ENCODE results near the gene SMARCC1. TPM values are rescaled to one million over a fixed set of nuclear protein-coding genes. Genes with fewer than 3 reads are reported as not detected.
"Not testable (repeated sequence)": the region's sequence is repeated elsewhere in the genome, so short reads cannot be mapped to it uniquely, and the experiment has no call there.

Gene SMARCC1
- 35.6 and 38.7 TPM in 2 replicates for total RNA-seq (2014; rRNA removed; shearing (Covaris generic))

- peak; percentile 96 for DNase-seq (ENCODE audit: low read depth)
Measured at GRCh38 chr3:47781685-47782445, at the start of gene SMARCC1. SMARCC1 (minus strand) TSS chr3:47781893; CDS start chr3:47781797, 96 bp downstream.

DNA sequence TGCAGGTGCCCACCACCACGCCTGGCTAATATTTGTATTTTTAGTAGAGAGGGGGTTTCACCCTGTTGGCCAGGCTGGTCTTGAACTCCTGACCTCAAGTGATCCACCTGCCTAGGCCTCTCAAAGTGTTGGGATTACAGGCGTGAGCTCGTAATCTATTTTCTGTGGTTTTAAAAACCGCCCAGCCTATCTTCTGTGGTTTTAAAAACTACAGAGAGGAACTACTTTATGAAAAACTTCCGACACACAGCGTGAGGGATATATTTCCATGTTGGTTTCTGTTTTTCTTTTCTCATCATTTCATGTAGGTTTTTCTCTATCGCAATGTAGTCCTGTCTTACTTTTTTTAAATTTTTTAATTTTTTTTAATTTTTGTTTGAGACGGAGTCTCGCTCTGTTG is 47.8 kb upstream of the SMARCC1 start:
- DNase-seq (ENCODE audit: low read depth) = not testable (repeated sequence)

- no peak for DNase-seq (ENCODE audit: low read depth)
Measured at GRCh38 chr3:47825590-47825989, 43.9 kb upstream of the SMARCC1 start.

- DNase-seq (ENCODE audit: low read depth) = peak; percentile 88
Measured at GRCh38 chr3:47824541-47825473, 43.1 kb upstream of the SMARCC1 start.

- no peak for DNase-seq (ENCODE audit: low read depth)
Measured at GRCh38 chr3:47817609-47818008, 35.9 kb upstream of the SMARCC1 start.

DNA sequence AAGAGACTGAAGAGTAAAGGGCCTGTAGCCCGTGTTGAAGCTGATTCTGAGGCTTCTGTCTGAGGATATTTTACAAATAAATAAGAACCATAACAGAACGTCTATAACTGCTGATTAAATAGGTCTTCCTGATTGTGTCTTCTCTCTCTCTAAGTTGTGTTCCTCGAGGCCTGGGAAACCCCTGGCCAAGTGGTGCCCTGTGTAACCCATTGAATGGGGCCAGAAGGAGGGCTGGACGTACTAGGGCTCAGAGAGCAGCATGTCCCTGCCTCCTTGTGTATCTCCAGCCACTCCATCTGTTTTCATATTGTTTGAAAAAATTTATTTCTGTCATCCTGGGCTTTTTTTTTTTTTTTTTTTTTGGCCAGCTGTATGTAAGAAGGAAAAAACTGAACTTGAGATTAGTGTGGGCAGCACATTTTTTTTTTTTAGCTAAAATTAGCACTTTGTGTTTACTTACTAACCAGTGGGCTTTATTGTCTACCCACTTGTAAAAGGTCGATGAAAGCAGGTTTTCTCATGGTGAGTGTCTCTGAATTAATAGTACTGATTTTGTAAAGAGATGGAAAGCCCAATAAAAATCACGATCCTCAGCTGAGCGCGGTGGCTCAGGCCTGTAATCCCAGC is 32.0 kb upstream of the SMARCC1 start:
- DNase-seq (ENCODE audit: low read depth) = no peak

DNA sequence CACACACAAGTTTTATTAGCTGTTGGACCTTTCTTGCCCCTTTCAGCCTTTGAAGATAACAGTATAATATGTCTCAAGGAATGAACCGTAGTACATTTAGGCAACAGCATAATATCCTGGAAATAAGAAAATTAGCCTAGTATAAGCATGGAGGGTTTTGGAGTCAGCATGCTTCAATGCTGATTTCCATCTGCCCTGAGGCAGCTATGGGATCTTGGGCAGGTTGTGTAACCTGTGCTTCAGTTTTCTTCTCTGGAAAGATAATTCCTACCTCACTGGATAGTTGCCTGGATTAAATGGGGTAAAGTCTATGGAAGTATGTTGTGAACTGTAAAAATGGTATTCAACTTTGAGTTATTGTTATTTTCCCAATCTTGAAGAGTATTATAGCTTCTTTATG is 22.9 kb upstream of the SMARCC1 start:
- DNase-seq (ENCODE audit: low read depth) = no peak

GRCh38 chr3:47803480-47804025 is 21.9 kb upstream of the SMARCC1 start:
- no peak for DNase-seq (ENCODE audit: low read depth)

DNA sequence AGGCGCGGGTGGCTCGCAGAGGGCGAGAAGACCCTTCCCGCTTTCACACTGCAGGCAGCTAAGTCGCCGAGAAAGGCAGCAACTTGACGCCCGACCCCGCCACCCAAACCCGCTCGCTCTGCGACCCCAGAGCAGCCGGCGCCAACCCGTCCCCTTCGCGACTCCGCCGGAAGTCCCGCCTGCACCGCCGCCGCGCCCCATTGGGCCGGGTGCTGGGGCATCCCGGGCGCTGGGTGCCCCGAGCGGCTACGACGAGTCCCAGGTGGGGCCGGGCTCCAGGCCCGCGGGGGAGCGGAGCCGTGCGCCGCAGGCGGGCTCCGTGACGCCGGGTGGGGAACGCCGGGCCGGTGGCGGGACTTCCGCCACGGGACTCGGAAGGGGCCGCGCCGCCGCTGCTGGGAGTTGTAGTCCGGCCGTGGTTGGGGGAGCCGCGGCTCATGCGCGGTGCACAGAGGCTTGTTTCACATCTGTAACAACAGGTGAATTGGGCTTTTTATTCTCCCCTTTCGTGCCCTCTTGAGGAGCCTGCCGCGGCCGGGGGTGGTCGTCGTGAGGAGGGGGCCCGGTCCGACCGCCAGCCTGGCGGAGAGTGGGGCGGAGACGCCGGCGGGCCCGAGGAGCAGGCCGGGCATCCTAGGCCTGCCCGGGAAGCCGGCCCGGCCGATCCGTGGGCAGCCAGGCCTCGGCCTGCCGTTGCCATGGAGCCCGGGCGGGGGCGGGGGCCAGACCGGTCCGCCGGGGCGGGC is 21.2 kb upstream of the SMARCC1 start, which contains the start of gene DHX30:
DHX30 (plus strand) TSS at position 405 of the 746 bp plus-strand sequence. CDS start 7,546 bp downstream, outside the sequence.
- peak; percentile 84 for DNase-seq (ENCODE audit: low read depth)

DNA sequence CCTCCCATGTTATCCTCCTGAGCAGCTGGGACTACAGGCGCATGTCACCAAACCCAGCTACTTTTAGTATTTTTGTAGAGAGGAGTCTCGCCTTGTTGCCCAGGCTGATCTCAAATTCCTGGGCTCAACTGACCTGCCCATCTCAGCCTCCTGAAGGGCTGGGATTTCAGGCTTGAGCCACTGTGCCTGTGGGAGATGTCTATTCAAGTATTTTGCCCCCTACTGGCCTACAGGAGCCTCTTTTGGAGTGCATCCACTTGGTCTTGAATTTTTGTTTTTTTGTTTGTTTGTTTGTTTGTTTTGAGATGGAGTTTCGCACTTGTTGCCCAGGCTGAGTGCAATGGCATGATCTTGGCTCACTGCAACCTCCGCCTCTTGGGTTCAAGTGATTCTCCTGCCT is 18.0 kb upstream of the SMARCC1 start:
- DNase-seq (ENCODE audit: low read depth) = no peak

- DNase-seq (ENCODE audit: low read depth) = no peak
Measured at GRCh38 chr3:47794544-47794943, 12.9 kb upstream of the SMARCC1 start.

DNA sequence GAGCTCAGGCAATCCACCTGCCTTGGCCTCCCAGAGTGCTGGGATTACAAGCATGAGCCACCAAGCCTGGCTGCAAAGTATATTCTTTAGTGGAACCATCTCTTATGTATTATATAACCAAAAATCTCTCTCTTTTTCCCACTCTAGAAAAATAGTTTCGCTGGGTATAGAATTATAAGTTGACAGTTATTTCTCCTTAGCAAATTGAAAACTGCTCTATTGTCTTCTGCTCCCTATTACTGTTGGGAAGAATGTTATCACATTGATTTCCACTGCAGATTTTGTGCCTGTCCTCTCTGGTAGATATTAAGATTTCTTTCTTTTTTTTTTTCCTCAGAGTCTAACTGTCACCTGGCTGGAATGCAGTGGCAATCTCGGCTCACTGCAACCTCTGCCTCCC is 11.0 kb upstream of the SMARCC1 start:
- DNase-seq (ENCODE audit: low read depth) = no peak

DNA sequence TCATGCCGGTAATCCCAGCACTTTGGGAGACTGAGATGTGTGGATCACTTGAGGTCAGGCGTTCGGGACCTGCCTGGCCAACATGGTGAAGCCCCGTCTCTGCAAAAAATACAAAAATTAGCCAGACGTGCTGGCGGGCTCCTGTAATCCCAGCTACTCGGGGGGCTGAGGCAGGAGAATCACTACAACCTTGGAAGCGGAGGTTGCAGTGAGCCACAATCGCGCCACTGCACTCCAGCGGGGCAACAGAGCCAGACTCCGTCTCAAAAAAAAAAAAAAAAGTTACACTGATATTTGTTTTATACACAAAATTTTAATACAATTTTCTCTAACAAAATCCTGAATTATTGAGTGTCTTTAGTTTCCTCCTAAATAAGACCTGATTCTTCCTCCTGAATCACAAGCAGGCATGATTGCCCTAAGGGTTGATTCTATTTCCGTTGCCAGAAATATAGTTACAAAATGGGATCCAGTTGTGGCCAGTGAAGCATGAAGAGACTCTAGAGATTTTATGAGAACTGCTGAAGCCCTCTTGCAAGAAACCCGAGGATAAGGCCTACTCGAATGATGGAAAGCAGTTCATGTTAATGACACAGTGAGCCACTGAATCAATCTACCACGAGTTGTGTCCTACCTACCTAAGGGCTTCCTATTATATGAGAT is 9.6 kb upstream of the SMARCC1 start:
- peak; percentile 90 for DNase-seq (ENCODE audit: low read depth)

- DNase-seq (ENCODE audit: low read depth) = no peak
Measured at GRCh38 chr3:47783673-47784072, 2.0 kb upstream of the SMARCC1 start.

GRCh38 chr3:47782446-47783308 is 984 bp upstream of the SMARCC1 start:
- DNase-seq (ENCODE audit: low read depth) = no peak

DNA sequence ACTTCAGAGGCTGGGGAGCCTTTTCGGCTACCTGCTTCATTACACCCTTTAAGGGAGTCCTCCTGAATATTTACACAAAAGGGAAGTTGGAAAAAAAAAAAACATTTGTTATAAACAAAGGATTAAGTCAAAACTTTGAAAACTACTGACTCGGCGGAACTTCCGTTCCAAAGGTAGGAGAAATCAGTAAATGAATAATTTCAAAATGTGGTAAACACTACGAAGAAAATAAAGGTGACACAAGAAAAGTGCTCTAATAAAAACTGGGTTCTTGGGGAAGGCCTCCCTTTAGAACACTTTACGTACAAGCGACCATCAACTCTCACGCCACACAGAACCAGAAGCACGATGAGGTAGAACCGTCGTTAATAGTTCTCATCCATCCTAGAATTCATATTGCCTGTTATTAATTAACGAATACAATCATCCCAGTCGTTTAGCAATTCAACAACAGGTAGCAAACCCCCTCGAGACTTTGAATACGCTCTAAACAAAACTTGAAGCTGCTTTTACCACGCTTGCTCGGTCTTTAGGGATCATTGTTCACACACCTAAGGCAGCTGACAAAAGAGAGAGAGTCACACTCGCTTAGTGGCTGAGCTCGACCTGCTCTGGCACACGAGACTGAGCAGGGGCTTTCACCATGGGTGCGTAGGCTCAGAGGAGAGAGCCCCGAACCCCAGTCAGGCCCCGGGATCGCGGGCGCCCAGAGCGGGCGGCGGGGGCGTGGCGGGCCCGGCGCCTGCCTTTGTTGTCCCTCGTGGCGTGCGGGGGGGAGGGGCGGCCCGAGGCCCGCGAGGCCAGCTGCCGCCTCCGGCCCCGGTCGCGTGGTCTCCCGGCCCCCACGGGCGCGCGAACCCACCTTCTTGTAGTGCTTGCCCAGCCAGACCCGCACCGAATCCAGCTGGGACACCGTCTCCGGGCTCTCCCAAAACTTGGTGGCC is 680 bp downstream of the SMARCC1 start:
- peak; percentile 40 for DNase-seq (ENCODE audit: low read depth)

DNA sequence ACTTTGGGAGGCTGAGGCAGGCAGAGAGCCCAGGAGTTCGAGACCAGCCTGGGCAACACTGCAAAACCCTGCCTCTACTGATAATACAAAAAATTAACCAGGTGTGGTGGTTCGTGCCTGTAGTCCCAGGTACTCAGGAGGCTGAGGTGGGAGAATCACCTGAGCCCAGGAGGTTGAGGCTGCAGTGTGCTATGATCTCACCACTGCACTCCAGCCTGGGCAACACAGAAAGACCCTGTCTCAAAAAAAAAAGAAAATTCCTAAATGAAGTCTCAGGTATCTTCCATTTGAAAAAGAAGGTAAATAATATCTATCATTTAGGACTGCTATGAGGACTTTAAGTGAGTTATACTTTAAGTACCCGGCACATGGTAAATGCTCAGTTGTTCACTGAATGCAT is 2.9 kb downstream of the SMARCC1 start:
- no peak for DNase-seq (ENCODE audit: low read depth)

DNA sequence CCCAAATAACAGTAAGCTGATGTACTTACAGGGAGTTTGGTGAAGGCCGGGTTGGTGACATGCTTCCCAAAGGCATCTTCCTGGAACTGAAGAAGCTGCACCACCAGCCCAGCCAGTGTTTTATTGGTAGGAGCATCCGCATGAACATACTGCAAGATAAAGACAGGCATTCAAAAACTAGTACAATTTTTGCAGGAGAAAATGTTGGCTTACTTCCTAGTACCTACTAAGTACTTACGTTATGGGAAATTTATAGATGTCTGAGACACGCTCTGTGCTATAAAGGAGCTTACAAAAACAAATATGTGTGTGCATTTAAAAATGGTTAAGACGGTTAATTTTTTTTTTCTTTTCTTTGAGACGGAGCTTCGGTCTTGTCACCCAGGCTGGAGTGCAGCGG is 8.9 kb downstream of the SMARCC1 start:
- DNase-seq (ENCODE audit: low read depth) = no peak

All from RPMI7951 (cell line).